GM08714 (cell line): ENCODE data around the gene JHY.

Experiments used
- H3K4me3 ChIP-seq: fragments of 200-500 bp; sonication (Bioruptor generic); 2 replicates; pipeline ENCODE4 v1.5.1; 2014; ENCODE audit warnings: mild to moderate bottlenecking, low read length, inconsistent platforms
- ZNF274 ChIP-seq: IDR thresholded peaks from 2 replicates; pipeline ENCODE4 v1.6.1; 2012; ENCODE audit warnings: mild to moderate bottlenecking, low read depth, low read length

JHY gene

GRCh38 chr11:123000721-123001120, 118.2 kb downstream of the JHY start:
- no peak for TF ChIP-seq ZNF274
- H3K4me3 ChIP-seq = no peak overlapping the region

GRCh38 chr11:123006860-123007542, 124.4 kb downstream of the JHY start:
- no peak overlapping the region for H3K4me3 ChIP-seq
- no peak for TF ChIP-seq ZNF274
